Nephron progenitor cell (in vitro differentiated cells): ENCODE results near the gene RNASE12.
A peak's percentile ranks its signal among the peaks of the same experiment; 100 is the strongest.

Experiments
- DNase-seq: peaks from one replicate; pipeline ENCODE4 v3.0.0; 2021
- H3K27ac Mint-ChIP-seq: 2 replicates; pipeline ENCODE4 v1.8.0; 2021; ENCODE audit warnings: mild to moderate bottlenecking, moderate library complexity, mixed read lengths
- H3K27me3 Mint-ChIP-seq: 2 replicates; pipeline ENCODE4 v1.8.0; 2021; ENCODE audit warnings: mild to moderate bottlenecking, low read depth, mixed read lengths; ENCODE audit not compliant: poor library complexity
- H3K36me3 Mint-ChIP-seq: 2 replicates; pipeline ENCODE4 v1.8.0; 2021; ENCODE audit warnings: low read depth, mixed read lengths
- H3K4me1 Mint-ChIP-seq: 2 replicates; pipeline ENCODE4 v1.8.0; 2021; ENCODE audit warnings: mixed read lengths
- H3K4me3 Mint-ChIP-seq: 2 replicates; pipeline ENCODE4 v1.8.0; 2021; ENCODE audit warnings: mild to moderate bottlenecking, moderate library complexity, mixed read lengths
- H3K9me3 Mint-ChIP-seq: 2 replicates; pipeline ENCODE4 v1.8.0; 2021; ENCODE audit warnings: mild to moderate bottlenecking, moderate library complexity, mixed read lengths
- CTCF ChIP-seq: fragments of 200-600 bp; sonication (generic); IDR thresholded peaks from 2 replicates; pipeline ENCODE4 v1.5.0; 2021; ENCODE audit warnings: antibody characterized with exemption

Gene RNASE12

GRCh38 chr14:20630340-20631022 lies 39.3 kb upstream of the RNASE12 start:
- Mint-ChIP-seq H3K9me3 (peaks cover 23% of the 10 kb centered on the region), H3K4me3 (peak overlapping the region; percentile 91), H3K27me3 (peaks cover 94% of the 10 kb centered on the region), H3K36me3 (no peaks in the 10 kb centered on the region), H3K4me1 (peaks cover 52% of the 10 kb centered on the region), H3K27ac (no peak overlapping the region)
- DNase-seq, result peak; percentile 46
- no peak for TF ChIP-seq CTCF

GRCh38 chr14:20628063-20628854 lies 37.1 kb upstream of the RNASE12 start:
- Mint-ChIP-seq H3K4me3 (peak overlapping the region; percentile 84), H3K4me1 (peaks cover 68% of the 10 kb centered on the region), H3K9me3 (peaks cover 12% of the 10 kb centered on the region), H3K27ac (no peak overlapping the region), H3K36me3 (no peaks in the 10 kb centered on the region), H3K27me3 (peaks cover 94% of the 10 kb centered on the region)
- no peak for TF ChIP-seq CTCF
- no peak for DNase-seq

GRCh38 chr14:20627346-20628027 lies 36.3 kb upstream of the RNASE12 start:
- peaks cover 7% of the 10 kb centered on the region for H3K9me3 Mint-ChIP-seq
- H3K4me1 Mint-ChIP-seq, result peaks cover 72% of the 10 kb centered on the region
- no peak for DNase-seq
- H3K27me3 Mint-ChIP-seq, result peaks cover 89% of the 10 kb centered on the region
- peak overlapping the region; percentile 84 for H3K4me3 Mint-ChIP-seq
- H3K27ac Mint-ChIP-seq, result no peak overlapping the region
- H3K36me3 Mint-ChIP-seq, result no peaks in the 10 kb centered on the region
- no peak for TF ChIP-seq CTCF

GRCh38 chr14:20626274-20626673 lies 35.1 kb upstream of the RNASE12 start:
- Mint-ChIP-seq H3K4me1 (peaks cover 74% of the 10 kb centered on the region), H3K27ac (no peak overlapping the region), H3K4me3 (peak overlapping the region; percentile 84), H3K36me3 (no peaks in the 10 kb centered on the region), H3K27me3 (peaks cover 82% of the 10 kb centered on the region), H3K9me3 (peaks cover 12% of the 10 kb centered on the region)
- no peak for DNase-seq
- no peak for TF ChIP-seq CTCF

- Mint-ChIP-seq H3K4me3 (peak overlapping the region; percentile 84), H3K27ac (peak overlapping the region; percentile 16), H3K4me1 (peaks cover 65% of the 10 kb centered on the region), H3K9me3 (peaks cover 12% of the 10 kb centered on the region), H3K36me3 (no peaks in the 10 kb centered on the region), H3K27me3 (peaks cover 69% of the 10 kb centered on the region)
- TF ChIP-seq CTCF, result no peak
- peak; percentile 68 for DNase-seq
Observed at GRCh38 chr14:20624495-20625070, 33.4 kb upstream of the RNASE12 start.
